A673 (cell line): Measurements from ENCODE around the gene HUS1.

Experiments used
- EZH2 ChIP-seq: fragments of 200-600 bp; sonication (generic); IDR thresholded peaks from 2 replicates; pipeline ENCODE4 v1.6.1; 2017; ENCODE audit warnings: borderline replicate concordance, low read depth, mild to moderate bottlenecking, mixed read lengths, antibody characterized with exemption, low read length; ENCODE audit not compliant: poor library complexity, severe bottlenecking
- TF ChIP-seq, protein P1 (sequence below): fragments of 300-800, 200-600 bp; sonication (generic); conservative IDR thresholded peaks from 2 replicates; pipeline ENCODE4 v1.5.1; 2017; ENCODE audit warnings: low read depth, mild to moderate bottlenecking, antibody characterized with exemption, low read length, moderate library complexity, mixed read lengths

DNA sequence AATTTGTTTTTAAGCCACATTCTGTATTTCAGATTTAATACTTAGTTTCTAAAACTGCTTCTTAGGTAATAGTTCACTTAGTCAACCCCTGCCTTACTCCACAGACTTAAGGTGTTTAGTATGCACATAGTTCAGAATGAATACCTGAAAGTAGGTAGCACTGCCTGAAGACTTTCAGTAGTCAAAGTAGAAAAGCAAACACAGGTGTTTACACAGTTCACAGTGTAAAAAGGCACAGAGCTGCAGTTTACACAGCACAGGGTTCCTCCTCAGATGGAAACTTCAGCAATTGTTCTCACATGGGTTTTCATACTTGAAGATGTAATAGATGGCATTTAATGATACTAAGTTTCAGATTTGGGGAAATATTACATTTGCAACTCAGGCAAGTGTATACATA, 28.0 kb downstream of the HUS1 start:
- TF ChIP-seq, protein P1, sequence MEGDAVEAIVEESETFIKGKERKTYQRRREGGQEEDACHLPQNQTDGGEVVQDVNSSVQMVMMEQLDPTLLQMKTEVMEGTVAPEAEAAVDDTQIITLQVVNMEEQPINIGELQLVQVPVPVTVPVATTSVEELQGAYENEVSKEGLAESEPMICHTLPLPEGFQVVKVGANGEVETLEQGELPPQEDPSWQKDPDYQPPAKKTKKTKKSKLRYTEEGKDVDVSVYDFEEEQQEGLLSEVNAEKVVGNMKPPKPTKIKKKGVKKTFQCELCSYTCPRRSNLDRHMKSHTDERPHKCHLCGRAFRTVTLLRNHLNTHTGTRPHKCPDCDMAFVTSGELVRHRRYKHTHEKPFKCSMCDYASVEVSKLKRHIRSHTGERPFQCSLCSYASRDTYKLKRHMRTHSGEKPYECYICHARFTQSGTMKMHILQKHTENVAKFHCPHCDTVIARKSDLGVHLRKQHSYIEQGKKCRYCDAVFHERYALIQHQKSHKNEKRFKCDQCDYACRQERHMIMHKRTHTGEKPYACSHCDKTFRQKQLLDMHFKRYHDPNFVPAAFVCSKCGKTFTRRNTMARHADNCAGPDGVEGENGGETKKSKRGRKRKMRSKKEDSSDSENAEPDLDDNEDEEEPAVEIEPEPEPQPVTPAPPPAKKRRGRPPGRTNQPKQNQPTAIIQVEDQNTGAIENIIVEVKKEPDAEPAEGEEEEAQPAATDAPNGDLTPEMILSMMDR, result no peak
- no peak for TF ChIP-seq EZH2
